ENCODE results near the gene STMN1.
"Not testable (repeated sequence)": the region's sequence is repeated elsewhere in the genome, so short reads cannot be mapped to it uniquely, and the experiment has no call there.

Gene STMN1

GRCh38 chr1:25905680-25906643, at the start of gene STMN1:
Gene STMN1, minus strand, starts transcription at chr1:25906419. Its CDS starts 1,743 bp downstream, at chr1:25904676.
- DNase-seq = no peak

DNA sequence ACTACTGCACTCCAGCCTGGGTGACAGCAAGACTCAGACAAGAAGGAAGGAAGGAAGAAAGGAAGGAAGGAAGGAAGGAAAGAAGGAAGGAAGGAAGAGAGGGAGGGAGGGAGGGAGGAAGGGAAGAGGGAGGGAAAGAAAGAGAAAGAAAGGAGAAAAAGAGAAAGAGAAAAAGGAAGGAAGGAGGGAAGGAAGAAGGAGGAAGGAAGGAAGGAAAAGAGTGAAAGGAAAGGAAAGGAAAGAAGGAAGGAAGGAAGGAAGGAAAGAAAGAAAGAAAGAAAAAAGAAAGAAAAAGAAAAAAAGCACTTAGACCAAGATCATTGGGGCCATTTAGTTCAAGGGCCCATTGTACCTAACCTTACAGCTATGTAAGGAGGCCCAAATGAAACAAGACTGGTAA, 49.3 kb upstream of the STMN1 start:
- DNase-seq = no peak

- no peak for DNase-seq
These were observed 48.2 kb upstream of the STMN1 start for GRCh38 chr1:25954282-25954938.

GRCh38 chr1:25952841-25953401, 46.7 kb upstream of the STMN1 start:
- DNase-seq = no peak

- no peak for DNase-seq
These were observed 42.4 kb upstream of the STMN1 start for GRCh38 chr1:25948641-25949040.

DNA sequence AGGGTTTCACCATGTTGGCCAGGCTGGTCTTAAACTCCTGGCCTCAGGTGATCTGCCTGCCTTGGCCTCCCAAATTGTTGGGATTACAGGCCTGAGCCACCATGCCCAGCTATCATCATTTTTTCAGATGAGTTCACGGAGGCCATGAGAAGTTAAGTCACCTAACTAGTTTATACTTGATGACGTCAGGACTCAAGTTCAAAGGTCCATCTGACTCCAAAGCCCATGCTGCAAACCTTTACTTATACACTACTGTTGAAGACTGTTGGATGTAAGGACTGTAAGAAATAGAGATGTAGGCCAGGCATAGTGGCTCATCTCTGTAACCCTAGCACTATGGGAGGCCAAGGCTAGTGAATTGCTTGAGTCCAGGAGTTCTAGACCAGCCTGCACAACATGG, 40.8 kb upstream of the STMN1 start:
- no peak for DNase-seq

DNA sequence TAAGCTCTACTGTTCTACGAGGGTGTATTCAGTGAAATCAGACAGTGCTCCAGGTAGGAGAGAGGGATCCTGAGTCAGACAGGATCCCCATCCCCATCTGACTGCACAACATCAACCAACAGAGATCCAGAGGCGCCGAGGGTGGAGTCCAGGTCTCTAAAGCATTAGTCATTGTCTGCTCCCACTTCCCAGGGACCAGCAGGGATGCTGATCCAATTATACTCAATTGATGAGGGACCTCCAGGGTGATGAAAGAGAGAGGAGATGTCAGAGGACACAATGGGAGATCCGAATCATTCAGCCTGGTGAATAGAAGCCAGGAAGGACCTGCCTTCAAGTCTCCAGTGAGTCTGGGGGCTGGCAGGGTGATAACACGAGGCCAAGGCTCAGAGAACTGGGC, 39.5 kb upstream of the STMN1 start:
- DNase-seq = no peak

DNA sequence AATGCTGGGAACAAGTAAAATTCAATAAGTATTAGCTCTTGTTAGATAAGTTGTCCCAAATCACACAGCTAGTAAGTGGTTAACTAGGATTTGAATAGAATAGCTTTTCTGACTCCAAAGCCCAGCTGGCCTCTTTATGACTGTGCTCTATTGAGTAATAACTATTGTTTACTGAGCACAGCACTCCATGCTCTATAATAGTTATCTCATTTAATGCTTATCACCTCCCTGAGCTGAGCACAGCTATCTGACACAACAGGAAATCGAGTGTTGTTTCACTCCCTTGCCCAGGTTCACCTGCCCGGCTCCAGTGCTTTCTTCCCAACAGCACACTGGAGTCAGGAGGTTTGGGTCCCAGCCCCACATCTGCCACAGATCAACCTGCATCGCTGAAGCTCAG, 38.8 kb upstream of the STMN1 start:
- no peak for DNase-seq

- DNase-seq = not testable (repeated sequence)
These were observed 37.3 kb upstream of the STMN1 start for GRCh38 chr1:25943511-25943910.

GRCh38 chr1:25936947-25937346, 30.7 kb upstream of the STMN1 start:
- no peak for DNase-seq

DNA sequence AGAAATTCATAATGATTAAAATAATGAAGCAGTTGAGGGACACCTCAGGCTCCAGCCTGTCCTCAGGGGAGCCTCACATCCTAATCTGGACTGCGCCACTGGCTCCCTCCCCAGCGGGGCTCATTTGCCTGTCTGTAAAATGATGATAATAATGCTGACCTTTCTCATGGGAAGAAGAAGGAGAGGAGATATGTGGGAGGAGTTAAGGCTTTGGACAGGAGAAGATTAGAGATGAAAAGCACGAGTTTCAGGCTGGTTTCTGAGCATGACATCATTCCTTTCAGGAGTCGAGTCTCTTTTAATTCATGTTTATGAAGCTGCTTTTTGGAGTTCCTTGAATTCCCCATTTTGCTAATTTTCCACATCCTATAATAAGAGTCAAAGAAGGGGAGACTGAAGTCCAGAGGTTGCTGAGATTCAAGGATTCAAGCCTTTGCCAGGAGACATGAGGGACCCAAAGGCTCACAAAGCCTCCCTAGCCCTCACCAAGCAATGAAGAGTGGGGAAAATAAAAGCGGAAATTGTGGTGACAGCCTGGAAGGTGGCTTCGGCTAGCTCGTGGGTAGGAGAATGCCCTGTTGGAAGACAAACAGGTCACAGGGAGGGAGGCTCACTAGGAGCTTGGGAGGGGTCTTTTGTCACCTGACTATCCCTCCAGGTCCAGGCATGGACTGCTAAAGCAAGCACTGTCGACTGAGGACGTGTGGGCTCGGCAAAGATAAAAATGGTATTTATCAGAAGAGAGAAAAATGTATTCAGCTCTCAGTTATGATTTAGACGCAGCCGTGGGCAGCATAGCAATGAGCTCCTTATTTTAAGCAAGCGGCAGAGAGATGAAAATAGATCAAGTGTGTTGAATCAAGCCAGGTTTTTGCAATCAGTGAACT, 27.5 kb upstream of the STMN1 start:
- DNase-seq = no peak

DNA sequence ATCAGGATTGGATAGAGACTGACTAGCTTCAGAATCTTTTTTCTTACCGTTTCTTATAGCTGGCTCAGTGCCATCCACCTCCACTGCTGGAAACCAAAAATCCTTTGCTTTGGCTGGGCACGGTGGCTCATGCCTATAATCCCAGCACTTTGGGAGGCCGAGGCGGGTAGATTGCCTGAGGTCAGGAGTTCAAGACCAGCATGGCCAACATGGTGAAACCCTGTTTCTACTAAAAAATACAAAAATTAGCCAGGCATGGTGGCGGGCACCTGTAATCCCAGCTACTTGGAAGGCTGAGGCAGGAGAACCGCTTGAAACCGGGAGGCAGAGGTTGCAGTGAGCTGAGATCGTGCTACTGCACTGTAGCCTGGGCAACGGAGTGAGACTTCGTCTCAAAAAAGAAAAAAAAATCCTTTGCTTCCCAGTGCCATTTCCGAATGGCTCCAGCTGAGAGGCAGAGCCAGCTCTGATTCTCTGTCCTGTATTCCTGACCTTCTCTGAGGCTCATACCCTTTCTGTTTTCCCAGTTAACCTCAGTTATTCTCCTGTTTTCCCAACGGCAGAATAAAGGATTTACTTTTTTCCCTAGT, 26.7 kb upstream of the STMN1 start:
- DNase-seq = not testable (repeated sequence)

GRCh38 chr1:25932321-25932720, 26.1 kb upstream of the STMN1 start:
- no peak for DNase-seq

DNA sequence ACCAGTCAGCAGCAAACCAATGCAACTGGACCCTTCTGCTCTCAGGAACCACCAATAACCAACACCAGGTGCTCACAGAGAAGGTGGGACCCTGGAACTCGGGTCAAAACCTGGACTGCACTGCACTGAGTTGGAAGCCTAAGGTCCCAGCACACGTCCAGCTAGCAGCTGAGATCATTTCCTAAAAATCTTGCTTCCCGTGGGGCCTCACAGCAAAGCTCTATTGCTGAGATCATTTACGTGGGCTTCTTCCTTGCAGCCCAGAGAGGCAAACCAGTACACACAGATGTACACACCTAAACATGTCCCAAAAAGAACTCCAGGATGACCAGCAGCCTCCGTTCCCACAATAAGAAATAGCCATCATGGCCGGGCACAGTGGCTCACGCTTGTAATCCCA, 22.8 kb upstream of the STMN1 start:
- DNase-seq = no peak

DNA sequence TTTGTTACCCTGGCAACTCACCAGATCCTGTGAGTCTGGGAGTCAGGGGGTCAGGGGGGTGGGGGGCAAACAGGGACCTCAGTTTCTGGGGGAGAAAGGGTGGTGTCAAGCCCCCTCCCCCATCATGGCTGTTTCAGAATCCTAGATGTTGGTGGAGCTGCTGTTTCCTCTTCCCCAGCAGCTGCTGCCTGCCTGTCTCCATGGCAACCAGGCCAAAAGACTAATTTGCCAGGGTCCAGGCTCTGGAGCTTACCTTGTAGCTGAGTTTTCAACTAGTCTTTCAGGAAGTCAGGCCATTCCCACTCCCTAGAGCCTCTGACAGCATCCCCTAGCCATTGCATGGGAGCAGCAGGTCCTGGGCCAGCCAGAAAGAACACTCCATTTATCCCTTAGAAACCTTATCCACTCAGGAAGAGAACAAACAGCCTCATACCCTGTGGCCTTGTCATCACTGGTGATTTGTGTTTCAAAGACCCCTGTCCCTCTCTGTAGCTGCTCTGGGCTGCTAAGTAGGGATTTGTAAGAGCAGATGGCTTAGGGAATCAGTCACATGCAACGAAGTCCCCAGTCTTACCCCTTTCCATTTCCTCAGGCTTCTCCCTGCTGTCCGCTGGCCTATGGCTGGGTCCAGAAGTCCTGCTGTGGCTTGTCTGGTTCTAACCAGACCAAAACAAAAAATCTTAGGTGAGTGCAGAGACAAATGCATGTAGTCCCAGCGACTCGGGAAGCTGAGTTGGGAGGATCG, 21.5 kb upstream of the STMN1 start:
- no peak for DNase-seq

DNA sequence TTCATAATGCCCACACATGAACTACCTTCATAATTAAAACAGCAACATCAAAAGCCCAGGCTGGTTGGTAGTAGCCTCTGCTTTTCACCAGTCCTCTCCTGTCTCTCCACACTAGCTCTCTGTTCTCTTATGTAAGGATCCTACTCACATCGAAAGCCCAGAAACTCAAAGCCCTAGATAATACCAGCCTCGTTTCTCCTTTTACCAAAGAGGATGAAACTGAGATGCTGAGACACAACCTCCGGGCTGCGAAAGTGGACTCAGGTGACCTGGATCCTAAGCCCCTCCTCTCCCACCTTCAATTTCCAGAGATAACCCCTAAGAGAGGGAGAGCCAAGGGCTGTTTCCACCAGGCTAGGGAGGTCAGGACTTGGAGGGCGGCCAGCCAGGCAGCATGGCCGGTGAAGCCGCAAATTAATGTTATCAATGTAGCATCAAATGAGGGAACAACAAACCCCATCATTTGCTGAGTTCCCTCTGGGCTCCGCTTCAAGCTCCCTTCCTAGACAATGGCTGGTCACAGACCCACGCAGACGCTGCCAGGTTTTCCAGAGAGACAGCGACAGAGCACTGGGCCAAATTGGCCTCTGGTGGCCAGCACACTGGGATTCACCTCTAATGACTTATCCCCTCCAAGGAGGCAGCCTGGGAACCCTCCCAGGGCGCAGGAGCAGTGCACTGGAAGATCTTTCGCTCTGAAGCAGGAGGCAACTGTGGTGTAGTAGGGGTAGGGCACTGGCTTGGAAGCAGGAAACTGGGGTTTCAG, 20.7 kb upstream of the STMN1 start:
- DNase-seq = no peak

- DNase-seq = no peak
These were observed 18.2 kb upstream of the STMN1 start for GRCh38 chr1:25924454-25924853.

DNA sequence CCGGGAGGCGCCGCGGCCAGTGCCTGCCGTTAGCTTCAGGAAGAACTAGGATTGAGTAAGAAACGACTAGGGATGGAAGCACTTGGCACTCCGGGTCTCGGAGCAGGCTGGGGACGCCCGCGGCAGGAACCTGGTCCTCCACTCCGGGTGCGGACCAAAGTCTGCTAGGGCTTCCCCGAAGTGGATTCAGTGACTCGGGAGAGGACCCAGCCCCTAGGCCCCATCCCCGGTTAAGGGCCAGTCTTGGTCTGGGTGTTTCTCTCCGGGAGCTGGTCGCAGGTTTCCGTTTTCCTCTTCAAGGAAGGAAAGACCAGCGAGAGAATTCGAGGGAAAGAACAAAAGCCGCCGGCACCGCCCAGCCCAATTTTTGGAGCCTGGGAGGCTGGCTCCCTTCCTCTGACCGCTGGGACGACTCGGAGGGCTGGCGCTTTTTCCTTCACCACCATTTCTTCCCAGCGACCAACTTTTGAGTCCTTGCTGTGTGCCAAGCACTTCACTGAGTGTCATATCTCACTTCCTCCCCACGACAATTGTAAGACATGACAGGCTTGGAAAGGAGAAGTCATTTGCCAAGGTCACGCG, 16.8 kb upstream of the STMN1 start:
- no peak for DNase-seq

GRCh38 chr1:25922056-25922970, 16.1 kb upstream of the STMN1 start:
- no peak for DNase-seq
